ENCODE results near the gene CDIP1. TPM values are rescaled to one million over a fixed set of nuclear protein-coding genes. Genes with fewer than 3 reads are reported as not detected.
"Not testable (repeated sequence)": the region's sequence is repeated elsewhere in the genome, so short reads cannot be mapped to it uniquely, and the experiment has no call there.

CDIP1 gene
- polyA plus RNA-seq (2013, experiment 1 of 4): 49.9 TPM
- polyA plus RNA-seq (2013, experiment 2 of 4): 57.7 TPM
- polyA plus RNA-seq (2013, experiment 3 of 4): 41.5 TPM
- polyA plus RNA-seq (2013, experiment 4 of 4): 52.2 TPM

DNA sequence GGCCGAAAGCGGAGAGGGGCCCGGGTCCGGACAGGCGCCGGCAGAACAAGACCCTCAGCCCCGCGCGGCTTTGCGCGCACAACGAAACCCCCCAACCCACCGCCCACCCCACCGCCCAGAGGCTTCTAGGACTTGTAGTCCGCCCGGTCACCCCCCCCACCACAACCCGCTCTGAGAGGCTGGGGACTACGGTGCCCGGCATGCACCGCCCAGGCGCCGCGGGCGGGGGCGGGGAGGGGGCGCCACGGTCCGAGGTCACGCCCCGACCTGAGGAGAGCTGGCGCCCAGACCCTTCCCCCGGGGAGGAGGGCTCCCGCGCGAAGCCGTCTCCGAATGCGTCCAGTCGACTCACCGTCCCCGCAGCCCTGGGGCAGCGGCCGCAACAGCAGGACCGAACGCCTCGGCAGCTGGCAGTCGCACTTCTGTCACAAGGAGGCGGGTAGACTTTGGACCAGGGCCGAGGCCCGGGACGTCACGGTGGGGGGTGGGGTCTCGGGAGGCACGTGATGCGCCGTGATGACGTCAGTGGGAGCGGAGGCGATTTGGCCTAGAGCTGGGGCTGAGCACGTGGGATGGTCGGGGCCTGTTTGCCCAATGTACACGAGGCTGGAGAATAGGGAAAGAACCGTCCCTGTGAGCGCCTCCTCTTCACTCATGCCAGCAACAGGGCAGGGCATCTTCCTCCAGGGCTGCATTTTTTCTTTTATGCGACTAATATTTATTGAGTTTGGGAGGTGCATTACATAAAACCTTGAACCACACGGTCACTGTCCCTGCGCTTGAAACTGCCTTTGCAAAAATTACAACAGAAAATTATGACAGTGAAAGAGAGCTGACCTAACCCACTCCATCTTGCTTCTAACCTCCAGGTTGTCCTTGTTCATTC is at the start of gene CDIP1:
Gene CDIP1 (minus strand): TSS at position 424 of the 886 bp plus-strand sequence. CDS start 24,643 bp downstream, outside the sequence.
- peaks cover 7% of the 10 kb centered on the region for H3K27me3 ChIP-seq (ENCODE audit: control insufficient read depth, insufficient read depth, low read length, poor library complexity, severe bottlenecking)
- H3K4me1 ChIP-seq (ENCODE audit: control insufficient read depth, insufficient read depth, low read length): no peaks in the 10 kb centered on the region
- no peaks in the 10 kb centered on the region for H3K36me3 ChIP-seq (ENCODE audit: control insufficient read depth, insufficient read depth, low read length)
- H3K4me3 ChIP-seq (ENCODE audit: insufficient read depth, low read depth, low read length): peak within 1 kb of the TSS; percentile 59
- peaks cover 3% of the 10 kb centered on the region for H3K9me3 ChIP-seq (ENCODE audit: control insufficient read depth, low read length)
- WGBS, 2 experiments: 6% methylated on average over 65 to 66 of the region's 67 CpGs
- H3K27ac ChIP-seq (ENCODE audit: insufficient read depth, low read depth, low read length, poor library complexity, severe bottlenecking): peak within 1 kb of the TSS; percentile 91

DNA sequence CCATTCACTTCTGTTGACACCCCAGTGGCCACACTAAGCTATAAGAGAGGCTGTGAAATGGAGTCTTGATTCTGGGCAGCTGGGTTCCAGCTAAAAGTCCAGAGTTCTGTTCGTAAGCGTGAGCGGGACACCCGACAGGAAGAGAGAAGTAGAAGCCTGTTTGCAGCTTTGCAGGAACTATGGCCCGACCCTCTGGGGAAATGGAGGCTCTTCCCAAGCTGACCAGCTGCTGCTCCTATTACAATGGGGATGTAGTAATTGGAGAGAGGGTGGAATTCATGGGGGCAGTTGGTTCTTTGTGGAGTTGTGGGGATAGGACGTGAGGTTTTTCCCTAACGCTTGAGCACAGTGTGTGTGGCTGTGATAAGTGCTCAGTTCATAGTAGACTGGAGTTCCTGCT is 47.7 kb upstream of the CDIP1 start:
- H3K36me3 ChIP-seq (ENCODE audit: control insufficient read depth, insufficient read depth, low read length): no peaks in the 10 kb centered on the region
- no peaks in the 10 kb centered on the region for H3K27me3 ChIP-seq (ENCODE audit: control insufficient read depth, insufficient read depth, low read length, poor library complexity, severe bottlenecking)
- no peaks in the 10 kb centered on the region for H3K4me1 ChIP-seq (ENCODE audit: control insufficient read depth, insufficient read depth, low read length)
- no peaks in the 10 kb centered on the region for H3K9me3 ChIP-seq (ENCODE audit: control insufficient read depth, low read length)
- no peak overlapping the region for H3K27ac ChIP-seq (ENCODE audit: insufficient read depth, low read depth, low read length, poor library complexity, severe bottlenecking)
- WGBS, 2 experiments: 89 to 90% methylated on average over 7 of the region's 7 CpGs
- no peak overlapping the region for H3K4me3 ChIP-seq (ENCODE audit: insufficient read depth, low read depth, low read length)

DNA sequence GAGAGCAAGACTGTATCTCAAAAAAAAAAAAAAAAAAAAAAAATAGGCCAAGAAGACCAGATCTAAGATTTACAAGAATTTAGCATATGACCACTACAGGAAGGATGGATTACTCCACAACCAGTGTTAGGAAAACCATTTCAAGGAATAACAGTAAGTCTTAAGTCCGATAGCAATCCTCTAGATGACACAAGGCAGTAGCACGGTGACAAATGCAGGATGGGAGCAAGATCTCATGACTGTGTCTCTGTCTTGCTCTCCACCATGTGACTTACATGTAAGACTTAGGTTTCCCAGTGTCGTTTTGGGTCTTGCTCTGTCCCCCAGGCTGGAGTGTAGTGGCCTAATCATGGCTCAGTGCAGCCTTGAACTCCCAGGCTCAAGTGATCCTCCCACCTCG is 45.3 kb upstream of the CDIP1 start:
- Histone ChIP-seq H3K9me3 (ENCODE audit: control insufficient read depth, low read length) (no peaks in the 10 kb centered on the region), H3K36me3 (ENCODE audit: control insufficient read depth, insufficient read depth, low read length) (no peaks in the 10 kb centered on the region), H3K4me3 (ENCODE audit: insufficient read depth, low read depth, low read length) (no peak overlapping the region), H3K27me3 (ENCODE audit: control insufficient read depth, insufficient read depth, low read length, poor library complexity, severe bottlenecking) (no peaks in the 10 kb centered on the region), H3K27ac (ENCODE audit: insufficient read depth, low read depth, low read length, poor library complexity, severe bottlenecking) (no peak overlapping the region), H3K4me1 (ENCODE audit: control insufficient read depth, insufficient read depth, low read length) (no peaks in the 10 kb centered on the region)
- WGBS, 2 experiments: 94 to 96% methylated on average over 4 of the region's 4 CpGs

DNA sequence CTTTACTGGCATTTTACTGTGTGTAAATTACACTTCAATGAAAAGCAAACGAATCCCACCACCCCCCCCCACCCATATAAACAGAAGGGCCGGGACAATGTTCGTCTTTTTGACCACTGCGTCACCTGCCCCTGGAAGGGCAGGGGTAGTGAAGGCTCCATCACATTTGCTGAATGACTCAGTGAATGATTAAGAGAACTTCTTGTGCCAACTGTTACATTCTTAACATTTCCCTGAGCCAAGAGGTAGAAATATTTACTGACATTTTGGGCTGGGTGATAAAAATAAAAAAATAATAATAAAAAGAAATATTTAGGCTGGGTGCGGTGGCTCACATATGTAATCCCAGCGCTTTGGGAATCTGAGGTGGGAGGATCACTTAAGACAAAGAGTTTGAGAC is 41.7 kb upstream of the CDIP1 start:
- no peaks in the 10 kb centered on the region for H3K4me1 ChIP-seq (ENCODE audit: control insufficient read depth, insufficient read depth, low read length)
- no peak overlapping the region for H3K27ac ChIP-seq (ENCODE audit: insufficient read depth, low read depth, low read length, poor library complexity, severe bottlenecking)

DNA sequence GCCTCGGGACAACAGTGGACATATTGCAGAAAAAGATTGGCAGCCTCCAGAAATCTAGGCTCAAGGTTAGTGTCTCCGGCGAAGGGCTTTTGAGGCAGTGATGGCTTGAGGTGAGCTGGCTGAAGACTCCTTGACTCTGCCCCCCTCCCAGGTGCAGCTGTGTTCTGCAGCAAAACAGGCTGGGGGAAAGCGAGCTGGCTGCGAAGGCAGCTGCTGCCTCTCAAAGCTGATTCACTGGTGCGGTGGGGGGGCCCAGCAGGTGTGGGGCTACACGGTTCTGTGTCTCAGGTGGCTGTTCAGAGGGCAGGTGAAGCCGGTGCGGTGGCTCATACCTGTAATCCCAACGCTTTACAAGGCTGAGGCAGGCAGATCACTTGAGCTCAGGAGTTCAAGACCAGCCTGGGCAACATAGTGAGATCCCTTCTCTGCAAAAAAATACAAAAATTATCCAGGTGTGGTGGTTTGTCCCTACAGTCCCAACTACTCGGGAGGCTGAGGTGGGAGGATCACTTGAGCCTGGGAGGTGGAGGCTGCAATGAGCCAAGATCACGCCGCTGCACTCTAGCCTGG is 40.5 kb upstream of the CDIP1 start:
- no peaks in the 10 kb centered on the region for H3K27me3 ChIP-seq (ENCODE audit: control insufficient read depth, insufficient read depth, low read length, poor library complexity, severe bottlenecking)
- H3K9me3 ChIP-seq (ENCODE audit: control insufficient read depth, low read length): no peaks in the 10 kb centered on the region
- no peaks in the 10 kb centered on the region for H3K4me1 ChIP-seq (ENCODE audit: control insufficient read depth, insufficient read depth, low read length)
- no peak overlapping the region for H3K27ac ChIP-seq (ENCODE audit: insufficient read depth, low read depth, low read length, poor library complexity, severe bottlenecking)
- H3K4me3 ChIP-seq (ENCODE audit: insufficient read depth, low read depth, low read length): no peak overlapping the region
- WGBS, 2 experiments: 92 to 93% methylated on average over 13 of the region's 13 CpGs
- no peaks in the 10 kb centered on the region for H3K36me3 ChIP-seq (ENCODE audit: control insufficient read depth, insufficient read depth, low read length)

More for the DNA sequence above, 41.7 kb upstream of the CDIP1 start:
- no peaks in the 10 kb centered on the region for H3K36me3 ChIP-seq (ENCODE audit: control insufficient read depth, insufficient read depth, low read length)
- H3K9me3 ChIP-seq (ENCODE audit: control insufficient read depth, low read length): no peaks in the 10 kb centered on the region
- H3K4me3 ChIP-seq (ENCODE audit: insufficient read depth, low read depth, low read length): no peak overlapping the region
- no peaks in the 10 kb centered on the region for H3K27me3 ChIP-seq (ENCODE audit: control insufficient read depth, insufficient read depth, low read length, poor library complexity, severe bottlenecking)
- 92 to 96% methylated on average over 4 to 5 of the region's 6 CpGs for WGBS, 2 experiments

DNA sequence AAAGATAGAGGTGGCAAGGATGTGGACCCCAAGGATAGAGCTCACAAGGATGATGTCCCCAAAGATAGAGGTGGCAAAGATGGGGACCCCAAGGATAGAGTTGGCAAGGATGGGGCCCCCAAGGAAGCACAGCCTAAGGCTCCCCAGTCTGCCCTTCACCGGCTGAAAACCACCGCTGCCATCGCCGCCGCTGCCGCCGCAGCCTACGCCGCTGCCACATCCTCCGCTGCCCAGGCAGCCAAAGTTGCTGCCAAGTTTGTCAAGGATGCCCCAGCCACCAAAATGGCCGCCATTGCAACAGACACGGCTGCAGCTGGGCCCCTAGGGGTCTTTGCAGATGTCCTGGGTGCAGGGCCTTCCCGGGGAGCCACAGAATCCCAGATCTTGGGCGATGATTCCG is 37.4 kb upstream of the CDIP1 start:
- Histone ChIP-seq H3K9me3 (ENCODE audit: control insufficient read depth, low read length) (no peaks in the 10 kb centered on the region), H3K36me3 (ENCODE audit: control insufficient read depth, insufficient read depth, low read length) (no peaks in the 10 kb centered on the region), H3K27ac (ENCODE audit: insufficient read depth, low read depth, low read length, poor library complexity, severe bottlenecking) (no peak overlapping the region), H3K27me3 (ENCODE audit: control insufficient read depth, insufficient read depth, low read length, poor library complexity, severe bottlenecking) (no peaks in the 10 kb centered on the region), H3K4me1 (ENCODE audit: control insufficient read depth, insufficient read depth, low read length) (no peaks in the 10 kb centered on the region), H3K4me3 (ENCODE audit: insufficient read depth, low read depth, low read length) (no peak overlapping the region)
- WGBS, 2 experiments: 95 to 97% methylated on average over 15 of the region's 15 CpGs

DNA sequence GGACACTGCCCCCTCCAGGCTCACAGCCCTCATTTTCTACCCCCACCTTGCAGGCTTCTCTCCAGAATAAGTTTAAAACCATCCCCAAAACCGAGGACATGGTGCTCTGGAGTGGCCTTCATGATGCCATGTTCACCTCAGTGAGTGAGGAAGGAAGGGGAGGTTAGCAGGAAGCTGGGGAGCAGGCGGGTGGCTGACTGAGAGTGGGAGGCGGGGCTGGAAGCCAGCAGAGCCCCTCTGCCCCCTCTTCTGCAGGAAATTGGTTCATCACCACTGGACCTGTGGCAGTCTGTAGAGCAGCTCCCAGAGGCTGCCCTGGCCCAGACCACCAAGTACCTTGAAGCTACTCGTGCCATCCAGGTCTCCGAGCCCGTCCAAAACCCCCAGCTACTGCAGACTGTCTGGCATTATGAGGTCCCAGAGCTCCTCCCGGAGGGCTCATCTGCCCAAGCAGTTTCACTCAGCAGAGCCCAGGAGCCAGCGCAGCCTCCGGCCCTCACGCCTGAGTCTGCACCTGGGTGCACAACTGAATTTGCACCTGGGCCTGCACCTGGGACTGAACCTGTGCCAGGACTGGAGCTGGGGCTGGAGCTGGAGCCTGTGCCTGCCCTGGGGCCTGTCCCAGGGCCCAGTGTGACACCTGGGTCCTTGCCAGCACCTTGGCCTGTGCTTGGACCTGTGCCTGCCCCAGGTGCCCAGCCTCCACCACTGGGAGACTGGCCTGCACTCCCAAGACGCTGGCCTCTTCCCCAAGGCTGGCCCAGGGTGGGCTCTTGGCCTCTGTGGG is 36.5 kb upstream of the CDIP1 start:
- Histone ChIP-seq H3K27ac (ENCODE audit: insufficient read depth, low read depth, low read length, poor library complexity, severe bottlenecking) (no peak overlapping the region), H3K4me3 (ENCODE audit: insufficient read depth, low read depth, low read length) (no peak overlapping the region), H3K9me3 (ENCODE audit: control insufficient read depth, low read length) (no peaks in the 10 kb centered on the region), H3K4me1 (ENCODE audit: control insufficient read depth, insufficient read depth, low read length) (no peaks in the 10 kb centered on the region), H3K27me3 (ENCODE audit: control insufficient read depth, insufficient read depth, low read length, poor library complexity, severe bottlenecking) (no peaks in the 10 kb centered on the region), H3K36me3 (ENCODE audit: control insufficient read depth, insufficient read depth, low read length) (no peaks in the 10 kb centered on the region)
- WGBS, 2 experiments: 84 to 86% methylated on average over 11 of the region's 11 CpGs

DNA sequence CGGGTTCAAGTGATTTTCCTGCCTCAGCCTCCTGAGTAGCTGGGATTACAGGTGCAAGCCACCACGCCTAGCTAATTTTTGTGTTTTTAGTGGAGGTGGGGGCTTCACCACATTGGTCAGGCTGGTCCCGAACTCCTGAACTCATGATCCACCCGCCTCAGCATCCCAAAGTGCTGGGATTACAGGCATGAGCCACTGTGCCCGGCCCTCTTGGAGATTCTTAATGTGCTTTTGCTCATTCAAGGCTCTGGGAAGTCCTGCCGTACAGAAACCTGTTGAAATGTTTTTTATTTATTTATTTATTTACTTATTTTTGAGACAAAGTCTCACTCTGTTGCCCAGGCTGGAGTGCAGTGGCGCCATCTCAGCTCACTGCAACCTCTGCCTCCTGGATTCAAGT is 35.4 kb upstream of the CDIP1 start:
- H3K9me3 ChIP-seq (ENCODE audit: control insufficient read depth, low read length); H3K36me3 ChIP-seq (ENCODE audit: control insufficient read depth, insufficient read depth, low read length); H3K4me1 ChIP-seq (ENCODE audit: control insufficient read depth, insufficient read depth, low read length); H3K27me3 ChIP-seq (ENCODE audit: control insufficient read depth, insufficient read depth, low read length, poor library complexity, severe bottlenecking); H3K27ac ChIP-seq (ENCODE audit: insufficient read depth, low read depth, low read length, poor library complexity, severe bottlenecking); H3K4me3 ChIP-seq (ENCODE audit: insufficient read depth, low read depth, low read length): not testable (repeated sequence)
- 93 to 95% methylated on average over 6 of the region's 7 CpGs for WGBS, 2 experiments

DNA sequence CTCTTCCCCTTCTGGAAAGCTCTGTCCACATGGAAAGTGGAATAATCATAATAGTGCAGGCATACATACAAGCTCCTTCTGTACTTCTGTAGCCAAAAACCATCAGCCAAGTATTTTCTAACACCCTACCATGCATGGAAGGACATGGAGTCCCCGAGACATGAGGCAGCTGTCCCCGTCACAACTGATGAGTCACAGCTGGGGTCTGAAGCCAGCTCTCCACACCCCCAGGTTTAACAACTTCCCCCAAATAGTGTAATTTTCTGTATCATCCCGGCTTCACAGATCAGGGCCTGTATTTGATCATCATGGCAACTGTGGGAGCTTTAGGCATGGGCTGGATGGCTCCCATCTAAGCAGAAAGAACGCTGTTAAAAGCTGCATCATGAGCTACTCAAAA is 34.1 kb upstream of the CDIP1 start:
- Histone ChIP-seq H3K4me1 (ENCODE audit: control insufficient read depth, insufficient read depth, low read length) (no peaks in the 10 kb centered on the region), H3K4me3 (ENCODE audit: insufficient read depth, low read depth, low read length) (no peak overlapping the region), H3K36me3 (ENCODE audit: control insufficient read depth, insufficient read depth, low read length) (no peaks in the 10 kb centered on the region), H3K9me3 (ENCODE audit: control insufficient read depth, low read length) (no peaks in the 10 kb centered on the region), H3K27ac (ENCODE audit: insufficient read depth, low read depth, low read length, poor library complexity, severe bottlenecking) (no peak overlapping the region), H3K27me3 (ENCODE audit: control insufficient read depth, insufficient read depth, low read length, poor library complexity, severe bottlenecking) (no peaks in the 10 kb centered on the region)
- WGBS, 2 experiments: 70 to 71% methylated on average over 4 of the region's 4 CpGs
